DMS53 (cell line): ENCODE data around the gene AHRR.
A peak's percentile ranks its signal among the peaks of the same experiment; 100 is the strongest.
"Not testable (repeated sequence)": the region's sequence is repeated elsewhere in the genome, so short reads cannot be mapped to it uniquely, and the experiment has no call there.

Experiments
- DNase-seq: peaks from one replicate; lab custom pipeline; 2025; lab: John Stamatoyannopoulos, UW

The AHRR gene

DNA sequence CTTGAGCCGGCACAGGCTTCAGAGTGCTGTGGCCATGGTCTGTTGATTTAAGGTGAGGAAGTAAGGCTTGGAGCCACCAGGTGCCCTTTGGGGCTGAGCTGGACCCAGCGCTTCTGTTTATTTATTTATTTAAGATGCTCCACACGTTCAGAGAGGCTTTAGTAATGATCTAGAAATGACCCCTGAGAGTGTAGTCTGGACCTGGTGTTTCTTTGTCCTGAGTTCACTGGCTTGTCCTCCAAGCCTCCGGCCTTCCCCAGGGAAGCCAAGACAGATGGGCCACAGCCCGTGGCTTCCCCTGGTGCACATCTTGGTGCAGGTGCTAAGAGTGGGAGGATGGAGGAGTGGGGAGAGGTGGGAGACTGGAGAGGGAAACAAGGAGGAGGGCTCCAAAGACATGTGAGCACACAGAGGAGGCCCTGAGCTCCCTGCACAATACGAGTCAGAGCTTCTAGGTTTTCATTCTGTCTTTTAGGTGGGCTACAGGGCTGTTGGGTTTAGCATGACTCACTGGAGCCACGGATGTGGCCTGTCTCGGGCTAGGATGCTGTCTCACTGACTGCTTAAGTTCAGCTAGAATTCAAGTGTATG, 56.9 kb downstream of the AHRR start:
- peak; percentile 93 for DNase-seq

DNA sequence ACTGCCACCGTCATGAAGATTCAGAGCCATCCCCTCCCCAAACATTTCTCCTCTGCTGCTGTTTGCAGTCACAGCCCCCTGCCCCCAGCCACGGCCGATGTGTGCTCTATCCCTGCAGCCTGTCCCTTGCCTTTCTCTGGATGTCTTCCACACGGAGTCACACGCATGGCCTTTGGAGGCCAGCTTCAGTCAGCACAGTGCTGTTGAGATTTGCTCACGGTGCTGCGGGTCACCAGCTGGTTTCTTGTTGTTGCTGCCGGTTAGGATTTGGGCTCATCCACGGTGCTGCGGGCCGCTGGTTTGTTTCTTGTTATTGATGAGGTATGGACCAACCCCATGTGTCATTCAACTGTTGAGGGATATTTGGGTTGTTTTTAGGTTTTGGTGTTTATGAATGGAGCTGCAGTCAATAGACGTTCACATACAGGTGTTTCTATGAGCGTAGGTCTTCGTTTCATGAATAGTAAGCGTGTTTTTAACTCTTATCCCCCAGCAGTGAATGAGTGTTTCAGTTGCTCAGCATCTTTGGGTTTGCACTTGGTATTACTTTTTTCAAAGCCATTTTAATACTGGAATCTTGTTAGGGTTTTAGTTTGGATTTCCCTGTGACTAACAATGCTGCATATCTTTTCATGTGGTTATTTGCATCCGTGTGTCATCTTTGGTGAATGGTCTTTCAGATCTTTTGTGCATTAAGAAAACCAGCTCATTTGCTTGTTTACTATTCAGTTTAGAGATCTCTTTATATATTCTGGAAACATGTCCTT, 57.6 kb downstream of the AHRR start:
- peak; percentile 45 for DNase-seq

DNA sequence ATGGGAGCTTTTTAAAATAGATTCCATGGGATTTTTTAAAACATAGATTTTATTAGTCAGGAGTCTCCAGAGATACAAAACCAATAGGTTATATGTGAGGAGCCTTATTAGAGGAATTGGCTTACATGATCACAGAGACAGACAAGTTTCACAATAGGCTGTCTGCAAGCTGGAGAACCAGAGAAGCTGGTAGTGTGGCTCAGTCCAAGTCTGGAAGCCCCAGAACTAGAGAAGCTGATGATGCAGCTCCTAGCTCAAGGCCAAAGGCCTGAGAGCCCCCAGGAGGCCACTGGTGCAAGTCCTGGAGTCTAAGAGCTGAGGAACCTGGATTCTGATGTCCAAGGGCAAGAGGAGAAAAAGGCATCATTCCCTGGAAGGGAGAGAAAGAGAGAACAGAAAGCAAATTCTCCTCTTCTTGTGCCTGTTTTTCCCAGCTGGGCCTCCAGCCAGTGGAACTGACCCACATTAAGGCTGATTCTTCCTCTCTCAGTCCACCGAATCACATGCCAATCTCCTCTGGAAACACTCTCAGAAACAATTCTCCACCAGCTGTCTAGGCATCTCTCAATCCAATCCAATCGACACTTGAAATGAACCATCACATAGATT, 59.3 kb downstream of the AHRR start:
- DNase-seq: no peak

DNA sequence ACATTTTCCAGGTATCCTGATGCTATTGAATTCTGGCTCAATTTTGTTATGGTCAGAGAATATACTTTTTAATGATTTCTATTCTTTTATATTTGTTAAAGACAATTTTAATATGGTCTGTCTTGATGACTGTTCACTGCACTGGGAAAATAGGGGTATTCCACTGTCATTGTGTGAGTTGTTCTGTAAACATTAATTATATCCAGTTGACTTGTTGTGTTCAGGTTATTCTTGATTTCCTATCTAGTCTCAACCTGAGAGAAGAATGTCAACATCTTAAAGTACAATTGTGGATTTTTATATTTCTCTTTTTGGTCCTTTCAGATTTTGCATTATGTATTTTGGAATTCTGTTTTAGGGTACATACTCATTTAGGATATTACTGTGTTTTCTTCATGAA, 61.6 kb downstream of the AHRR start:
- no peak for DNase-seq

DNA sequence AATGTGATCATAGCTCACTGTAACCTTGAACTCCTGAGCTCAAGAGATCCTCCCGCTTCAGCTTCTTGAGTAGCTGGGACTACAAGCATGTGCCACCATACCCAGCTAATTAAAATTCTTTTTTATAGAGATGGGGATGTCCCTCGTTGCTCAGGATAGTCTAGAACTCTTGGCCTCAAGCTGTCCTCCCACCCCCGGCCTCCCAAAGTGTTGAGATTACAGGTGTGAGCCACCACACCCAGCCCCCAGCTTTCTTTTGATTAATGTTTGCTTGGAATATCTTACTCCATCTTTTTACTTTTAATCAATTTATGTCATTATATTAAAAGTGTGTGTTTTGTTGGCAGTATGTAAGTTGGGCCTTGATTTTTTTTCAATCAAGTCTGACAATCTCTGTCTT, 62.1 kb downstream of the AHRR start:
- no peak for DNase-seq

DNA sequence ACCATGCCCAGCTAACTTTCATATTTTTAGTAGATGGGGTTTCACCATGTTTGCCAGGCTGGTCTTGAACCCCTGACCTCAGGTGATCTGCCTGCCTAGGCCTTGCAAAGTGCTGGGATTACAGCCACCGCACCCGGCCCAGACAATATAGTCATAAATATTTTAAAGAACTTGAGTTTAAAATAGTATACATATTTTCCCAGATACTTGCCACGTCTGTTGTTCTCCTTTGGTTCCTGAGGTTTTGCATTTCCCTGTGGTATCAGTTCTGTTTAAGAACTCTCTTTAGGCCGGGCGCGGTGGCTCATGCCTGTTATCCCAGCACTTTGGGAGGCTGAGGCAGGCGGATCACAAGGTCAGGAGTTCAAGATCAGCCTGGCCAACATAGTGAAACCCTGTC, 63.1 kb downstream of the AHRR start:
- not testable (repeated sequence) for DNase-seq

DNA sequence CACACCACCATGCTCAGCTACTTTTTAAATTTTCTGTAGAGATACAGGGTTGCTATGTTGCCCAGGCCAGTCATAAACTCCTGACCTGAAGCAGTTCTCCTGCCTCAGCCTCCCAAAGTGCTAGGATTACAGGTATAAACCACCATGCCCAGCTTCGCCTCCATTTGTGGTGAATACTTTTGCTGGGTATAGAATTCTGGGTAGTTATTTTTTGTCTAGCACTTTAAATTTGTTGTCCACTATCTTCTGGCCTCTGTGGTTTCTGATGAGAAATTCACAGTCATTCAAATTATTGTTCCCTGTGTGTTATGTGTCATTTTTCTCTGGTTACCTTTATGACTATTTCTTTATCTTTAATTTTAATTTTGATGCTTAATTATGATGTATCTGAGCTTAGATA, 63.8 kb downstream of the AHRR start:
- DNase-seq: no peak

DNA sequence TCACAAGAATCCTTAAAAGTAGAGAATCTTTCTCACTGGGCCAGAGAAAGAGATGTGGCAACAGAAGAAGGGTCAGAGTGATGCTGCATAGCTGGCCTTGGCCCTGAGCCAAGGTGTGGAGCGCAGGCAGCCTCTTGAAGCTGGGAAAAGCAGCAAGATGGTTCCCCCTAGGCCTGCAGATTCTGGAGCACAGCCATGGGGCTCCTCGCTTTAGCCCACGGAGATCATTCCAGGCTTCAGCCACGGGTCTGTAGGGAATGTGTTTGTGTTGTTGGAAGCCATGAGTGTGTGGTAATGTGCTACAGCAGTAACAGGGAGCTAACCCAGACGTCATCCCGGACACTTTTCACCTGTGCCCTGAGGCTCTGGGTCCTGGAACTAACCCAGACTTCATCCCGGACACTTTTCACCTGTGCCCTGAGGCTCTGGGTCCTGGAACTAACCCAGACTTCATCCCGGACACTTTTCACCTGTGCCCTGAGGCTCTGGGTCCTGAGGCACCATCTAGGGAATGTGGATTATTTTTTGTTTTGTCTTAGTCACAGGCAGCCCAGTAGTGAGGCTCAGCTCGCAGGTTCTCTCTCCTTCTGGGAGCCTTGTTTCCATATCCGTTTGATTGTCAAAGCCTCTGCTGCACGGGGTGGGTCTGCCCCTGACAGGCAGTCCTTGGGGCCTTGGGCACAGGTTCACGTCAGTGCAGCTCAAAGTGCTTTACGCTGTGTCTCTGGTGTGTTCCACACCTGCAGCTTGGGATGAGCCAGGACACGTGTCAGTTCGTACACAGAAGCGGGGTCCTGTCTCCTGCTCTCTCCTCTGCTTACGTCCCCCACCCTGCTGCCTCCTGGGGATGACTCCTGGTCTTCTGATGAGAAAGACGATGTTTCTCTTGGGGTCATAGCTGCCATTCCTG, 65.2 kb downstream of the AHRR start:
- DNase-seq: no peak

DNA sequence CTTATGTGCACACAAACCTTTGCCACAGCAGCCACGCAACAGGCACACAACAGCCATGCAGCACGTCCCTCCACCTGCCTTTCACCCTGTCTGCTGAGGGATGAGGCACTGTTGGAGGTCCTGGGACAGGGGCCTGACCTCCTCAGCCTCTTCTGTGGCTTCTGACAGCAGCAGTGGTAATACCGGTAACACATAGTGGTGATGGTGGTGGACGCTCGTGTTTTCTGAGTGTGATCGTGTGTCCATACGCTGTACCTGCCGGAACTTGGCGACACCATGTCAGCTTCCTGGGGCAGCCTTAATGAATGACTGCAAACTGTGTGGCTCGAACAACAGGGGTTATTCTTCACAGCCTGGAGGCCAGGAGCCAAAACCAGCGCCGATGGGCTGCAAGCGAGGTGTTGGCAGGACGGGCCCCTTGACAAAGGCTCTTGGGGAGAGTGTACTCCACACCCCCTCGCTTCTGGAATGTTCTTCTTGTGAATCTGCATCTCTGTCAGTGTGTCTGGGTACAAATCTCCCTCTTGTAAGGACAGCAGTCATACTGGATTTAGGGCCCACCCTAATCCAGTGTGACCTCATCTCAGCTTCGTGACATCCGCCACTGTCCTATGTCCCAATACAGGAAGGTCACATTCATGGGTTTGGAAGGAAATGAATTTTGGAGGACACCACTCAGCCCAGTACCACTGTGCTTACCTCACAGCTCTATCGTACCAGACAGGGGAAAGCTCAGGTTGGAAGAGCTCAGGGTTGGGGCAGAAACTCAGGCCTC, 66.2 kb downstream of the AHRR start:
- no peak for DNase-seq

DNA sequence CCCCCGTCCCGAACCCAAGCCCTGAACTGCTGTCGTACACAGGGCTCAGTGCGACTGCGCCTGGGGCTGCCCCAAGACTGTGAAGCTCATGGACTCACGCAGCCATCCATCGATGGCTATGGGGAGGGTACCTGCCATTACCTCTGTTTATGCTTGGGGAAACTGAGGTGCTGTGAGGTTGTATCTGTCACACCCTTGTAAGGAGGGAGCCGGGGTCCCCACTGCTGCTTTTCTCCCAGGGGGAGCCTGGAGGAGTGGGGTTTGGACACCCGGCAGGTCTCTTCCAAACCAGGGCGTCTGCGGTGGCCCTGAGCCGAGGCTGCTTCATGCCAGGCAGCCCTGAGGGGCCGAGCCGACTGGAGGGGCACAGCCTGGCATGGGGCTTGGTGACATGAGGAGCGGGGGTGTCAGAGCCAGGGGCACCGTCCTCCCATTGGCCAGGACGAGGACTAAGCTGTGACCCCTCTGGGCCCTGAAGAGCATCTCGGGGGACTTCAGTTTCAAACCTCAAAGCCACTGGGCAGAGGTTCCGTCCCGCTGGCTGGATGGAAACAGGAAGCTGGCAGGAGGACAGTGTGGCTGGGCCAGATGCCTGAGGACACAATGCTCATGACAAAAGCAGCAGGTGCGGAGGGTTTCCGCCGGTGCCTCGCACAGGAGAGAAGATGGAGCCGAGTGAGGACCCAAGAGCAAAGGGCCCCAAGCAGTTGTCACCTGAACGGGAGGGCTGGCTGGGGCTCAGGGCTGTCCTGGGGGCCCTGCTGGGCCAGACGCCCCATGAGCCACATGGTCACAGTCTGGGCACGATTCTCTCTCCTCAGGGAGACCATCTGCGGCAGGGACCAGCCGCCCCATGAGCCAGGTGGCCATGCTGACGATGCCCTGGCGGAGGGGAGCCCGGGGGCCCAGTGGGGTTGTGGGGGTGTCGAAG, 67.0 kb downstream of the AHRR start:
- no peak for DNase-seq

DNA sequence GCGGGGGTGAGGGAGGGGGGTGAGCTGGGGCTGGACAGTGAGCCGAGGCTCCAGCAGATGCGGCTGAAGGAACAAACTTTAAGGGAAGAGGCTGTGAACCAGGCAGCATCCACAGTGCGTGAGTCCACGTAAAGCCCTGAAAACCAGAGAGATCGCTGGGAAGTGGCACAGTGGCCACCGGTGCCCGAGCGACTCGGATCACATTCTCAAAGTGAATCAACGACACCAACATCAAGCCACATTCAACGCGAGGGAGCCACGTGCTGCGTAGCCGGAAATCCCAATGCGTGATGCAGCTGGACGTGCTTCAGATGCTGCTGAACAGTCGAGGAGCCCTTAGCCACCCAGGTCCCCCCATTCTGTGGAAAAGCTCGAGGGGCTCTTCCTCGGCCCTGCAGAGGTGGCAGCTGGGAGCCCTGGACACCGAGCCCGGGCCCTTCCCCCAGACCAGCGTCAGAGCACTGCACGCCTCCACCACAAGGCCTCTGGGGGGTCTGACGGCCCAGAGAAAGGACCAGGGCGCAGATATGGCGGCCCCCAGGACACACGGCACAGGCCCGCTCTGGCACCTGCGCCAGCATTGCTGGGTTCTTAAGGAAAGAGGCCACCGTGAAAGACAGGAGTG, 67.8 kb downstream of the AHRR start:
- DNase-seq: no peak

DNA sequence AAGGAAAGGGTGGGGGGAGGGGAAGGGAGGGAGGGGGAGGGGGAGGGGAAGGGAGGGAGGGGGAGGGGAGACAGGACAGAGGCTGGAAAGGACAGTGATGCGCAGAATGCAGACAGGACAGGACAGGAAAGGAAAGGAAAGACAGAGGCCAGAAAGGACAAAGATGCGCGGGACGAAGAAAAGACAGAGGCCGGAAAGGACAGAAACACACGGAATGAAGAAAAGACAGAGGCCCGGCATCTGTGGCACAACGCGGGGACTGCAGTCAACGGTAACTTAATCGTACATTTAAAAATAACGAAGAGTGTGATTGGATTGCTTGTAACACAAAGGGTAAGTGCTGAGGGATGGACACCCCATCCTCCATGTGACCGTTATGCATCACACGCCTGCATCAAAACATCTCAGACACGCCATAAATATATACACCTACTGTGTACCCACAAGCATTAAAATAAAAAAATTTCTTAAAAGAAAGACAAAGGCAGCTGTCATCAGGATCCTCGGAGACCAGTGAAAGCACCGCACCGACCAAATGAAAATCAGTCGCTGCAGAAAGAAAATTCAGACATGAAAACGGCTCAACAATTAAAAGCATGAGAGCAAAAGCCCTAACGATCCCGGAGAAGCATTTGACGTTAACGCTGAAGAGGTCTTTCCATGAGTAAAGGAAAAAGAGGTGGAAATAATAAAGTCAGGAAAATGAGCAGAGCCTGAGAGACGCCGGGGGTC, 68.5 kb downstream of the AHRR start:
- DNase-seq: no peak

DNA sequence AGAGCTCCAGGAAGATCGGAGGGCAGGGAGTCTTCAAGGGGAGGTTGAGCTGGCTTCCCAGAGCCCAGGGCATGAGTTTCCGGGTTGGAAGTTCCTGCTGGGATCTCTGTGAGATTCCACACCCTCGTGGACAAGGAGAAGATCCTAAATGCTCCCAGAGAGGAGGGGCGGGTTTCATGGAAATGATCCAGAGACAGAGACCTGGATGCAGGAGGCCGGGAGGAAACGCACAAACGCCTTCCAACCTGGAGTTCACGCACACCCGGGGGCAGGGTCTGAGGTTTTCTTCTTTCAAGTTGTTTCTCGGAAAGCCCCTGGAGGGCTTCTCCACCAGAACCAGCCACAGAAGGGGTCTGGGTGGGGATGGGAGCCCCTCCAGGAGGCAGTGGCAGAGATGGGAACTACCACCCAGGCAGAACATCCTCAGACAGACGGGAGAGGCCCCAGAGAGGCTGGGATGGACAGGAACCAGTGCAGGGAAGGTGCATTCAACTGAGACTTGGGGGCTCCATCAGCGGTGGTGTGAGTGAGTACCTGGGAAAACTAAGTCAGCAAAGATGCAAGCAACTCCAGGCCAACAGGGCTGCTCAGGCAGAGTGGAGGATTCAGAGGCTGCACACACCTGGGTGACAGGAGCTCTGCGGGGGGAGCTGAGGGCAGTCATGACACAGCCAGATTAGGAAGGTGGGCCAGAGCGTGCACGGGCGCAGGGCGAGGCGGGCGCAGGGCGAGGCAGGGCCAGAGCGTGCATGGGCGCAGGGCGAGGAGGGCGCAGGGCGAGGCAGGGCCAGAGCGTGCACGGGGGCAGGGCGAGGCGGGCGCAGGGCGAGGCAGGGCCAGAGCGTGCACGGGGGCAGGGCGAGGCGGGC, 69.3 kb downstream of the AHRR start:
- DNase-seq: no peak

DNA sequence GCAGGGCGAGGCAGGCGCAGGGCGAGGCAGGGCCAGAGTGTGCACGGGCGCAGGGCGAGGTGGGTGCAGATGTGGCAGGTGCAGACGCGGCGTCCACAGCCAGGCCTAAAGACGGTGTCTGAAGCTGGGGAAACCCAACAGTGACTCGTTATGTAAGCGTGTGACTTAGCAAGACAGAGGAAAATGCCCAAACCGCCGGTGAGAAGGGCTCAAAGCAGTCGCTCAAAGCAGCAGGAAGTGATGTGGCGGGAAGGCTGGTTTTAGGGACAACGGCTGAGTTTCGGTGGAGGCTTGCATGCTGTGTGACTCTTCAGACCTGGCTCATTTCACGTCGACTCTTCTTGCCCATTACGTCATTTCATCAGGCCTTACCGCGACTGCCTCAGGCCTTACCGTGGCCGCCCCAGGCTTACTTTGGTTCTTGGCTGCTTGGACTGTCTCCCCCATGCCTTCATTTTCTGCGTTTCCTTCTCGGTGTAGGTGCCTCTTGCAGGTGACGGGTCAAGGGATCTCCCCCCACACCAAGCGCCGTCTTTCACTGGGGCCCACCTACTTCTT, 71.0 kb downstream of the AHRR start:
- DNase-seq: peak; percentile 69

DNA sequence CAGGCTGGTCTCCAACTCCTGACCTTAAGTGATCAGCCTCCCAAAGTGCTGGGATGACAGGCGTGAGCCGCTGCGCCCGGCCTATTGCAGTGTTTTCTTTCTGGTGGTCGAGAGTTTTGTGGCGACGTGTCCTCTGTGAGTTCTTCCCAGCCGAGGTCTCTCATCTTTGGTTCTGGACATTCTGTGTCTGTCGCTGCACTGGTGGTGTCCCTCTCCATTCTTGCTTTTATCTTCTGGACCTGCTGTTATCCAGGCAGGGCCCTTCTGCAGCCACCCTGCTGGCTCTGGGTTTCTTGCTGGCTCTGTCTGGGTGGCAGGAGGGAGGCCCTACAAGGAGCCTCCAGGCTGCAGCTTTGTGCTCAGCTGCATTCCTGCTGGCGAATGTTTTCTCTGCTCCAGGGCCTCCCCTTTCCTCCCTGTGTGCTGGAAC, 72.3 kb downstream of the AHRR start:
- DNase-seq: peak; percentile 48

DNA sequence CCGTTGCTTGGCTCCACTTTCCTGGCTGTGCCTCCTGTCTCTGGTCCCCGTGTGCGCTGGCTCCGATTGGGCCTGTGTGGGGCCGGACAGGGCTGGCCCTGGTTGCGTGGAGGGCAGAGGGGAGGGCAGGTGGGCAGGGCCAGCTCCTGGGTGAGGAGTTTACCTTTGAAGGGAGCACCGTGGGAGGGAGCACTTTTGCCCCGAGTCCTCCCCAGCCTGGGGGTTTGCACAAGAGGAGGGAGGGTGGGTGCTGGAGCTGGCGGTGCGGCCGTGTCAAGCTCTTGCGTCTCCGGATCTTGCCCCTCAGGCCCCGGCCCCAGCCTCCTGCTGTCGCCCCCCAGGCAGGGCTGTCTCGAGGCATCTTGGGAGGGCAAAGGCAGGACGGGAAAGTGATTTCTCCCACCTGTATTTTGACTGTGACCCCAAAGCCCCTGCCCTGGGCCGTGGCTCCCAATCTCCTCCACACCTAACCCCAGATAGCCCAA, 73.2 kb downstream of the AHRR start:
- DNase-seq: no peak

DNA sequence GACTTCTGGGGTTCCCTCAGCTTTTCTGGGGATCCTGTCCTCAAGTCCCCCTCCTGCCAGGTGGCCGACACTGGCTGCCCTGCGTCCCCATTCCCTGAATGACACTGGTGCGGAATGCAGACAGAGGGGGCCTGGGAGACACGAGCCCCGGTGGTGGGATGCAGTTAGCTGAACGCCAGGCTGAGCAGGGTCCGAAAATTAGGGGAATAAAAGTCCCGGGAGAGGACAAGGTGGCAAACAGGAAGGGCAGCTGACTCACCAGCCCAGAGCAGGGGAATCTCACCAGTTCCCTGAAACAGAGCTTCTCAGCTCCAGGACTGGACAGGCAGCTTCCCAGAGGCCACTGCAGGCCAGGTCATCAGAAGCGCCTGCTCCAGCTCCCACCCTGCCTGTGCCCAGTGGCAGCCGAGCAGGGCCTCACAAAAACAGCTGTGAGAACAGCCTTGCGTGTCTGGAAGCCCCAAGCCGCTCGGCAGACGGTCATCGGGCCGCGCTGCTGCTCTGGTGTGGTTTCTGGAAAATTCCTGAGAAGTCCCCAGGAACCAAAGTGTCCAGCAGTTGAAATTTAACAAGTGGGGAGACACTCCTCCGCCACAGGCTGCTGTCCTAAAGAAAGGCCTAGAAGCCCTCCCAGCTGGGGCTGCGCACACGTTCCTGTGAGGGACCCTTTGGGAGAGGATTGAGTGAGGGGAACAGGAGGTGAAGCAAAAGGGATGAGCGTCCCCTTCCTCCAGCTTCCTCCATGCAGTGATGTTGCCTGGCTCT, 73.8 kb downstream of the AHRR start:
- peak; percentile 71 for DNase-seq
